Left renal cortex interstitium (tissue), 4 donors: ENCODE data around the gene RAB3D. TPM values are rescaled to one million over a fixed set of nuclear protein-coding genes. Genes with fewer than 3 reads are reported as not detected.

Experiments
- DNase-seq, 4 donors: peaks; one replicate each; pipeline ENCODE4 v3.0.0-alpha.2; 2013; ENCODE audit warnings: low read depth in 4 of 4, low spot score in 2 of 4, missing footprints in 1 of 4
- polyA plus RNA-seq, 4 donors: library from polyadenylated mRNA; unstranded; fragments of 120-200 nt; gene quantifications; one replicate each; pipeline ENCODE4 v1.2.1, GENCODE V29; 2013; ENCODE audit not compliant: insufficient read length in 4 of 4

The RAB3D gene
- polyA plus RNA-seq, 4 donors: 15.7 to 19.6 (median 17.5) TPM

DNA sequence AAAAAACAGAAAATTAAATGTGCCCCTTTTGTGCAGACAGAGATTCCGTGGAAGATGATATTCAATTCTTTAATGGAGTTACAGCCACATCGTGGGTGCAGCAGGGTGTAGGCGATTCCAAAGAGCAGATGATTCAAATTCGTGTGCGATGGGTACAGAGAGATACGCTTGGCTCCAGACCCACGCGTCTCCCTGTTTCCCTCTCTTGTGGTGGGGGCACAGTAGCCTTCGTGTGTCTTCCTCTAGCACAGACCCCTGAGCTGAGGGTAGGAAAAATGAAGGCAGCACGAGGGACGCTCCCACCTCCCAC lies 38.7 kb downstream of the RAB3D start:
- DNase-seq: no peak

DNA sequence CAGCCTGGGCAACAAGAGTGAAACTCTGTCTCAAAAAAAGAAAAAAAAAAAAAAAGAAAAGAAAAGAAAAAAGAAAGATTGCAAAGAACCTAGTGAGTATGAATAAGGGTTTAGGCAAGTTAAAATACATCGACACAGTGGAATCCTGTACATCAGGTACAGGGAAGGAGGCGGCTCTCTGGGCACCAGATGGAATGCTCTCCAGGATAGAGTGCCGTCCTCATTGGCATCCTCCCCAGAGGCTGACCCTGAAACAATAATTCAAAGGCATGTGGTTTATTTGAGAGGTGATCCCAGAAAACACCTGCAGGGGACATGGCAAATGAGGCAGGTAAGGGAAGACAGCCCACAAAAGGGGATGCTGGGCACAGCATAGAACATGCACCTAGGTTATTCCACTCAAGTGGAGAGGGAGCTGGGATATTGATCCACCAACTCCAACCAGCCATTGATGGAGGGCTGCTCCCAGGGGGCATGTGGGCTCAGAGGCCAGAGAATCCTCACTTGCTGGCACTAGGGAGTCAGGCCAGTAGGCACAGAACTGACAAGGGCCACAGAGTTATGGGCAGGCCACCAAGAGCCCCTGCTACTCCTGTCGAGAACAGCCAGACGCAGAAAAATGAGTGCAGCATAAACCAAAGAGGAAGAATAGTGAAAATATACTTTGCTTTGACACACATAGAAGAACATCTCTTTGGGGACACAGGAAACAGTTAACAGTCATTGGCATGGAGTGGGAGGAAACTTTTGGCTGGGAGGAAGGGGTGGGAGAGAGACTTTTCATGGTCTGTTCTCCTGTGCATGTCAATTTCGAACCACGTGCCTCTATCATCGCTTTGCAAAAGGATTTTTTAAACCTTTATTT lies 39.3 kb downstream of the RAB3D start:
- DNase-seq: no peak

DNA sequence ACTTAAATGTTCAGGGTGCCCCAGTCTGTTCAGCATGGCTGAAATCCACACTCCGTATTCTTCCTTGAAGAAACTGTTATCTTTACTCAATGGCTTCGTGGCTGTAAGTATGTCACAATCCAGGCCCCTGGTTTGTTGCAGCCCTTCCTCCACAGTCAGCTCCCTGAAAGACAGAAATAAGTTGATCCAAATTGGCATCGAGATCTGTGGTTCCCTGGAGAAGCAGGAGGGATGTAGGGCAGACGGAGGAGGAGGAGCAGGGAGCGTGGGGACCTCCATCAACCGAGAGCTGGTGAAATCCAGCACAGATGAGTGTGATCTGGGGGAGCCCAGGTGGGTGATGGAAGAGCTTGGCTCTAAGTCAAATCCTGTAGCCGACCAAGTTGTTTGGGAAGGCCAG lies 43.2 kb downstream of the RAB3D start:
- DNase-seq: no peak

DNA sequence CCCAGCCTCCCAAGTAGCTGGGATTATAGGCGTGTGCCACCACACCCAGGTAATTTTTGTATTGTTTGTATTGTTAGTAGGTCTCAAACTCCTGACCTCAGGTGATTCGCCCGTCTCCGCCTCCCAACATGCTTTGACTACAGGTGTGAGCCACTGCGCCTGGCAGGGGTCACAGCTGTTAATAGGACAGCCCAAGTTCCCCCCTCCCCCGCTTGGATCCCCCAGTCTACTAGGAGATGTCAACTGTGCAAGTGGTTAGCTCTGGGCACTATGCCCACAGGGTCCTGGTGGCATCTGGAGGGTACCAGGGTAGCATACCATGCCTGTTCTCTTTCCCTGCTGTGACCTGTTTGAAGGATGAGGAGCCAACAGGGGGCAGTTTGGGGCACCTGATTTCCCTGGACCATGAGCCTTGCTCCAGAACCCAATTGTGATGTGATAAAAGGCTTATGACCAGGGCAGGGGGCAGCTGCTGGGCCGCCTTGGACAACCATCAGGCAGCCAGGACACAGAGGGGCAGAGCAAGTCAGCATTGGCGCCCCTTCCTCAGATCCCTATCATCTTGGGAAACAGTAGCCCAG lies 43.7 kb downstream of the RAB3D start, which contains the start of gene TSPAN16:
Gene TSPAN16, plus strand, starts transcription at position 496 of the 581 bp plus-strand sequence. CDS start 138 bp downstream, outside the sequence.
- no peak for DNase-seq

DNA sequence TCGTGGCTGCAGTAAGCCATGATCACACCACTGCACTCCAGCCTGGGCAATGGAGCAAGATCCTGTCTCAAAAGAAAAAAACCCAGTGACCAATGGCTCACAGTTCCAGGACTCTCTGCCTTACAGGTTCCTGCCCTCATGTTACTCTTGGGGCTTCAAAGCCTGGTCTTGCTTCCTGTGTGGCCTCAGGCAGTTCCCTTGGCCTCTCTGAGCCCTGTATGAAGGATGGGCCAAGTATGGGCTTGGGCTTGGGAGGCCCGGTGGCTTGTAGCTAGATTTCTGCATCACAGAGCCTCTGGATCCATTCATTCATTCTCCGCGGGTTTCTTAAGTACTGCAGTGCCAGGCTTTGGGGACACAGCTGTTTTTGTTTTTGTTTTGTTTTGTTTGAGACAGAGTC lies 44.3 kb downstream of the RAB3D start:
- no peak for DNase-seq

DNA sequence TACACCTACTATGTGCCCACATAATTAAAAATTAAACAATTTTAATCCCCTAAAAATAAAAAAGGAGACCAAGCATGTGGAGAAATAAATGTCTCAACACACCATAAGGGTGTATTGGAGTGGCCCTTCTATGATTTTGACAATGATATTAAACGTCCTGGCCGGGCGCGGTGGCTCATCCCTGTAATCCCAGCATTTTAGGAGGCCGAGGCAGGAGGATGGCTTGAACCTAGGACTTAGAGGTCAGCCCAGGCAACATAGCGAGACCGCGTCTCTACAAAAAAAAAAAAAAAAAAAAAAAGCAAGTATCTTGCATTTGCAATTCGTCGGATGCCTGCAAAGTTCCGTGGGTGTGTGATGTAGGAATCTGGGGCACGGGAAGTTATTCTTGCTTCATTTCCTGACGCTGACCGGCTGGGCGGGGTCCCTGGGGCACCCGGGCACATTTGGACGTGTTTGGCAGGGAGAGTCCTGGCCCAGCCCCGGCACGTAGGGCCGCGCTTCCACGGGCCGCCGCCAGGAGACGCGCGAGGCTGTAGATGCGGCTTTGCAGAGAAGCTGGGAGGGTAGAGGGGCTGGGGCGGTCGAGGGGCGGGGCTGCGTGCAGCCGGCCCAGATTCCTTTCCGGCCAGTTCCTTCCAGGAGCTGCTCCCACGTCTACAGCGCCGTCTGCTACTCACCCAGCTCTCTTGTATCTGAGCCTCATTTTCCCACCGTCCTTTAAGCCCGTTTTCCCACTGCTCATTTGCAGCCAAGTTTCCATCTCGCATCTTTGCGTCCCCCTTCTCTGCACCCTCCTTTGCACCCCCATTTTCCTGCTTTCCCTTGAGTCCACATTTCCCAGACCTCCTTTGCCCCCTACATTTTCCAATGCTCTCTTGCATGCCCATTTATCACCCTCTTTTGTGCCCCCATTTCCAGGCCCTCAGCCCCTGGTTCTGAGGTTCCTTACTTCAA lies 45.7 kb downstream of the RAB3D start:
- peak; percentile 69 to 86 (median 82) for DNase-seq

DNA sequence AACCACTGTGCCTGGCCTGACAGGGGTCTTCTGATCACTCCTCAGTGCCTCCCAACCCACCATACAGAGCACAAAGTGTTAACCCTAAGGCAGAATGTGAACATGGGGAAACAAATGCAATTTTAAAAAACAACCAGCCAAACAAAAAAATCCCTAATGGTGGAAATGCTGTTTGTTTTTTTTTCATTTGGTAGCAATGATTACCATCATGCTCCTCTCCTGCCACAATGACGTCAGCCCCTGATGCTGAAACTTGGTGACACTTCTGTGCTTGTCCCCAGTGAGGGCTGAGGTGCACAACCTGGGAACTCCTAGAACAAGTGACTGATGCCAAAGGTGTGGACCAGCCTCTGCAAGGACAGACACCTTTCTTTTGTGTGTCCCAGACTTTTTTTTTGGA lies 47.5 kb downstream of the RAB3D start:
- no peak for DNase-seq

DNA sequence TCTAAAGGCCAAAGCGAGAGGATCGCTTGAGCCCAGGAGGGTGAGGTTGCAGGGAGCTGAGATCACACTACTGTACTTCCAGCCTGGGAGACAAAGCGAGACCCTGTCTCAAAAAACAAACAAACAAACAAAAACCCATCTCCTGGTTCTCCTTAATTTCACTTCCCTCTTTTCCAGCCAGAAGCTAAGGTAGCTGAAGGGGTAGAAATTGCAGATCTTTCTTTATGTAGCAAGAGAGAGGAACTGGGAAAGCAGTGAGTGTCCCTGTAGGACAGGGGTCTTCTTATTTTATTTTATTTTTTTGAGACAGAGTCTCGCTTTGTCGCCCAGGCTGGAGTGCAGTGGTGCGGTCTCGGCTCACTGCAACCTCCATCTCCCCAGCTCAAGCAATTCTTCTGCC lies 48.0 kb downstream of the RAB3D start:
- DNase-seq: no peak

DNA sequence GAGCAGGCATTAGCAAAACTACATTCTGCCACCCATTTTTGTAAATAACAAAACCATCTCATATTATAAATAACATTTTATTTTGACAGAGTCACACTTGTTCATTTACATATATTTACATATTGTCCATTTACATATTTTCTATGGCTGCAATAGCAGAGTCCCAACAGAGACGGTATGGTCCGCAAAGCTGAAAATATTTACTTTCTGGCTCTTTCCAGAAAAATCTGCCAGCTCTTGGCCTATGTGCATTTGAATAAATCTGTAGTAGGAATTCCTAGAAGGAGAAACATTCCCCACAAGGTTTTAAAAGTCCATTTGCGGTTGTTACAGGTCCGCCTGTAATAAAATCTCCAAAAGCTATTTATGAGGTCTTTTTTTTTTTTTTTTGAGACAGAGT lies 49.2 kb downstream of the RAB3D start:
- no peak for DNase-seq

DNA sequence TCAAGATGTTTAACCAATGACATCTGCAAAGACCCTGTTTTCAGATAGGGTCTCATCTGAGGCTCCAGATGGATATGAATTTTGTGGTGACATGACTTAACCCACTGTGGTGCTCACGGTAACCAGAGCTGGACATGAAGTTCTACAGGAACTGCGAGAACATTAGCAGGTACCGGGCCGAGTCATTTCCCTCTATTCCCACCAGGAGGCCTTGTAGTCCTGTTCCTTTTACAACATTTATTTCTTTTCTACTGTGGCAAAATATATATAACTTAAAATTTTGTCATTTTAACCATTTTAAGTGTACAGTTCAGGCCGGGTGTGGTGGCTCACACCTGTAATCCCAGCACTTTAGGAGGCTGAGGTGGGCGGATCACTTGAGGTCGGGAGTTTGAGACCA lies 51.1 kb downstream of the RAB3D start:
- DNase-seq: no peak

DNA sequence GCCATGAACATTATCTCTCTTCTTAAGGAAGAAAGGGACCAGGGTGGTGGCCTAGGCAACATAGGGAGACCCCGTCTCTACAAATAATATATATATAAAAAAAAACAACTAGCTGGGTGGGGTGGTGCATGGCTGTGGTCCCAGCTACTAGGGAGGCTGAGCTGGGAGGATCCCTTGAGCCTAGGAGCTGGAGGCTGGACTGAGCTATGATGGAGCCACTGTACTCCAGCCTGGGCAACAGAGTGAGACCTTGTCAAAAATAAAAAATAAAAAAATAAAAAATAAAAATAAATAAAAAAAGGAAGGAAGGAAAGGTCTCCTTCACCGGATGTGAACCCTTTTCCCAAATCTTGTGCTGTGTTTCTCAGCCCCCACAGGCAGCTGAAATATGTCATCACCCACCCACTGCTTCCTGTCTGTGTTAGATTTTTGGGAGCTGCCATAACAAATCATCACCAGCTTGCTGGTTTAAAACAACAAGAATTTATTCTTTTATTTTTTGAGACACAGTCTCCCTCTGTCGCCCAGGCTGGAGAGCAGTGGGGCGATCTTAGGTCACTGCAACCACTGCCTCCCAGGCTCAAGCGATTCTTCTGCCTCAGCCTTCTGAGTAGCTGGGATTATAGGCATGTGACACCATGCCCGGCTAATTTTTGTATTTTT lies 53.0 kb downstream of the RAB3D start:
- DNase-seq: no peak

DNA sequence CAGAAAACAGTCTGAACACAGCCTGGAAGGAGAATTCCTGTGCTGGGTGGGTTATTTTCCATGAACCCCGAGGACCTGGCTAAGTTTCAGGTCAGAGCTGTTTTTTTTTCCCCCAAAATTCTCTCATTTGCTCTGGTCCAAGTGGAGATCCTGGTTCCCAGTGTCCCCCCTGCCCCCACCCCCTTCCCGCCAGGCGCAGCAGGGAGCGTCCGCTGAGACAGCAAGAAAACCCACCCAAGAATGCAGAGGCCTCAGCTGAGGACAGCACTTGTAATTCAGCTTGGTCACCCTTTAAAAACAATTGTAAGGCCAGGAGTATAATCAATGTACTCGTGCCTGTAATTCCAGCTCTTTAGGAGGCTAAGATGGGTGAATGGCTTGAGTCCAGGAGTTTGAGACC lies 54.9 kb downstream of the RAB3D start:
- DNase-seq: no peak

DNA sequence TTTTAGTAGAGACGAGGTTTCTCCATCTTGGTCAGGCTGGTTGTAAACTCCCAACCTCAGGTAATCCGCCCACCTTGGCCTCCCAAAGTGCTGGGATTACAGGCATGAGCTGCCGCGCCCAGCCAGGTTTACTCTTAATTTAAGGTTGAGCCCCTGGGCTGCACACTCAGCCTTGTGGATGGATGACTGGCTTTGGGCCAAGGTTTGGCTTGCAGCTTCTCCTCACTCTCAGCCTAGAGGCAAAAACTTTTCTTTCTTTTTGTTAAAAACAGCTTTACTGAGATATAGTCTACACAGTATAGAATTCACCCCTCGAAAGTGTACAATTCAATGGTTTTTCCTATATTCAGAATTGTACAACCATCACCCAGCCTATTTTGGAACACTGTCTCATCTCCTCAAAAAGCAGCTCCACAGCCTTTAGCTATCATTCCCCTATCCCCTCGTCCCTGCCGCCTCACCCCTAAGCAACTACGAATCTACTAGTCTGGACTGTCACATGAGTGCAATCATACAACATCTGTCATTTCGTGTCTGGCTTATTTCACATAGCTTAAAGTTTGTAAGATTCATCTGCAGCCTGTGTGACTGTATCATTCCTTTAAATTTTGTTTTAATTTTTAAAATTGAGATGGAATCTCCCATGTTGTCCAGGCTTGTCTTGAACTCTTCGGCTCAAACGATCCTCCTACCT lies 58.0 kb downstream of the RAB3D start:
- no peak for DNase-seq

DNA sequence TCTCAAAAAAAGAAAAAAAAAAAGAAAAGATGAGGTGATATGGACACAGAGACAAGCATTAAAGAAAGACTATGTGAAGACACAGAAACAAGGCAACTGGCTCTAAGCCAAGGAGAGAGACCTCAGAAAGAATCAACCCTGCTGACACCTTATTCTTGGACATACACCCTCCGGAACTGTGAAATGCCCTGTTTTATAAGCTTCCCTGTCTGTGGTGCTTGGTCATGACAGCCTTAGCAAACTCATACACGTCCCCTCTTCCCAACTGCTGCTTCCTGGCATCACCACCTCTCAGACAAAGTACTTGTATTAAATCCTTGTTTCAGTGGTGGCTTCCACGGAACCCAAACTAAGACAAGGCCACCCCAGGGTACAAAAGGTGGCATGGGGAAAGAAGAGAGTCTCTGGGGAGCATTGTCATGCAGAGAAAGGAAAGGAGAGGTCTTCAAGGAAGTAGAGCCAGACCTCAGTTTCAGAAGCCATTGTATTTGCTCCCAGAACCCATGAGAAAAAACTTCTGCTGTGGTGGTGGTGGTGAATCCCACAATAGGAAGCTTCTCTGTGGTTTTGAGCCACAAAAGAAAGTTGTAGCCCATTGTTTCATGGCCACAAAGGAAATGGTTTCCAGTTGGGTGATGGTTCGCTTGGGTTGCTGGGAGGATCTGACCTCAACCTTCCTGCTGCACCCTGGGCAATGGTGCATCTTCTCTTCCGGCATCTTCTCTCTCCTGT lies 59.8 kb downstream of the RAB3D start:
- no peak for DNase-seq

DNA sequence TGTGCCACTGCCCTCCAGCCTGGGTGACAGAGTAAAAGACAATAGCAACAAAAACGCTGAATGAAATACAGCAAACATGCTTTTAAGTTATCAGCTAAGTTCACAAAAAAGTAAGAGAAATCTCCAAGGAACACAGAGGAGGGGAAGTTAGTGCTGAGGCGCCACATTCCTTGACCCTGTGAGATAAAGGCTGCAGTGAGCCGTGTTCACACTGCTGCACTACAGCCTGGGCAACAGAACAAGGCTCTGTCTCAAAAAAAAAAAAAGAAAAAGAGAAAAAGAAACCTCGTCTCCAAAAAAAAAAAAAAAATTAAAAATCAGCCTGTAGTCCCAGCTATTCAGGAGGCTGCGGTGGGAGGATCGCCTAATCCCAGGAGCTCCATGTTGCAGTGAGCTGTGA lies 60.8 kb downstream of the RAB3D start:
- DNase-seq: no peak

DNA sequence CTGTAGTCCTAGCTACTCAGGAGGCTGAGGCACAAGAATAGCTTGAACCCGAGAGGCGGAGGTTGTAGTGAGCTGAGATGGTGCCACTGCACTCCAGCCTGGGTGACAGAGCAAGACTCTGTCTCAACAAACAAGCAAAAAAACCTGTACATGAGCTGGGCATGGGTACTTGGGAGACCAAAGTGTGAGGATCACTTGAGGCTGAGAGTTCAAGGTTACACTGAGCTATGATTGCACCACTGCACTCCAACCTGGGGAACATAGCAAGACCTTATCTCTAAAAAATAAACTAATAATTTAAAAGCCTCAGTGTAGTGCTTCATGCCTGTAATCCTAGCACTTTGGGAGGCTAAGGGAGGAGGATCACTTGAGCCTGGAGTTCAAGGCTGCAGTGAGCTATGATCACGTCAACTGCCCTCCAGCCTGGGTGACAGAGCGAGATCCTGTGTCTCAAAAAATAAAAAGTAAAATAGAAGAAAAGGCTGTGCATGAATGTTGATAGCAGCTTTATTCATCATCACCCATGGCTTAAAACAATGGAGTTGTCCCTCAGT lies 64.8 kb downstream of the RAB3D start:
- no peak for DNase-seq

DNA sequence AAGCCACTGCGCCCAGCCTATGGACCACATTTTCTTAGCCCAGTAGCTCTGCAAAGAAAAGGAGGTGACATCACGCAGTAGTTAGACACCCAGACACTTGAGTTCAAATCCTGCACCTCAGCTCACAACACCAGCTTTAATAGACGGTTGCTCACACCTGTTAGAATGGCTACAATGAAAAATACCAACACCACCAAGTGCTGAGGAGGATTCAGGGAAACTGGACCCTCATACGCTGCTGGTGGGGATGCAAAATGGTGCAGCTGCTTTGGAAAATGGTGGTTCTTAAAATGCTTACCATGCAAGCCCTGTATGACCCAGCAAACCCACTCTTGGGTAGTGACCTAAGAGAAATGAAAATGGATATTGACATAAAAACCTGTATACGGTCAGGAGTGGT lies 65.5 kb downstream of the RAB3D start:
- DNase-seq: no peak

DNA sequence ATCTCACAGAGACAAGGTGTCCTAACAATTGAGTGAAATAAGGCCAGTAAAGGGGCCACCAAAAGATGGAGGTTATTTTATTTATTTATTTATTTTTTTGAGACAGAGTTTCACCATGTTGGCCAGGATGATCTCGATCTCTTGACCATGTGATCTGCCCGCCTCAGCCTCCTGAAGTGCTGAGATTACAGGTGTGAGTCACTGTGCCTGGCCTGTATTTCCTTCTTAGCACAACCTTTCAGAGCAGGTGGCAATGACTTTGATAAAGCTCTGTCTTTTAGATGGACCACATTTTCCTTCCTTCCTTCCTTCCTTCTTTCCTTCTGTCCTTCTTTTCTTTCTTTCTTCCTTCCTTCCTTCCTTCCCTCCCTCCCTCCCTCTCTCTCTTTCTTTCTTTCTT lies 66.2 kb downstream of the RAB3D start:
- no peak for DNase-seq
